Fibroblast of peridontal ligament (primary cell): ENCODE results near the gene PRKCE.
"Not testable (repeated sequence)": the region's sequence is repeated elsewhere in the genome, so short reads cannot be mapped to it uniquely, and the experiment has no call there.

Experiments
- DNase-seq: peaks from one replicate; pipeline ENCODE4 v3.0.0-alpha.2; 2010; ENCODE audit errors: extremely low read depth

The PRKCE gene

GRCh38 chr2:45836316-45836715 lies 184.8 kb downstream of the PRKCE start:
- DNase-seq: no peak

DNA sequence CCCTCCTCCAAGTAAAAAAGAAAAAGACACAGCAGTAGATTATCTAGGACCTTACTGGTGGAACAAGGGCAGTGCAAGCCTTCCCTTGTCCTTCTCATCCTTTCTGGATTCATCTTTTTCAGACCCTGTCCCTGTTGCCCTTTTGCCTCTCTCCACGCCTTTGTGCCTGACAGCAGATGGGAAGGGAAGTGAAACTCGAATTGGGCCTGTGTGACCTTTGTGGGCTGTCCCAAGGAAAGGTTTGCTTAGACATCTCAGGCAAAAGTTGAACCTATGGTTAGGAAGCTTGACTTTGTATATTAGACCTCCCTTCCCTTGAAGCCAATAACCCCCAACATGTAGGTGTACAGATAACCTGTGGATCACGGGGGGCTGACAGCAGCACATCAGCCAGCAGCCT lies 185.3 kb downstream of the PRKCE start:
- no peak for DNase-seq

DNA sequence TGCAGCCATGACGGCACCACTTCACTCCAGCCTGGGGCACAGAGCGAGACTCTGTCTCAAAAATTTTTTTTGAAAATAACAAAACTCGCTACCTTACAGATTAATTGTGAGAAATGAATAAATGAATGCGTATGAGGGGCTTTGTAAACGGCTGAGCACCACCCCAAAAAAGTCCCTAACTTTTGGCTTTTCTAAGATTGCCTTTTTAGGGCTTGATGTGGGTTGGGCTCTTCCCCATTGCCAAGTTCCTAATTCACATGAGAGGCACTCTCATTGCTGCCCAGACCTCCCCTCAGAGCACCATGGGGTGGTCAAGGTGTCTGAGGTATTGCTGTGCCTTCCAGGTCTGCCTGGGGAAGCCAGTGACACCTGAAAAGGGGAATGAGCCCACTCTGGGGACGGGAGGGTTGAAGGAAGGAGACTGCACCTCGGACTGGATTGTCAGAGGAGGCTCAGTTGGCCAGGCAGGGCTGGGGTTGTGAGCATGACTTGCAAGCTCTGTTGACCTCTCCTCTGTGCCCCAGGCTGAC lies 186.4 kb downstream of the PRKCE start:
- no peak for DNase-seq

DNA sequence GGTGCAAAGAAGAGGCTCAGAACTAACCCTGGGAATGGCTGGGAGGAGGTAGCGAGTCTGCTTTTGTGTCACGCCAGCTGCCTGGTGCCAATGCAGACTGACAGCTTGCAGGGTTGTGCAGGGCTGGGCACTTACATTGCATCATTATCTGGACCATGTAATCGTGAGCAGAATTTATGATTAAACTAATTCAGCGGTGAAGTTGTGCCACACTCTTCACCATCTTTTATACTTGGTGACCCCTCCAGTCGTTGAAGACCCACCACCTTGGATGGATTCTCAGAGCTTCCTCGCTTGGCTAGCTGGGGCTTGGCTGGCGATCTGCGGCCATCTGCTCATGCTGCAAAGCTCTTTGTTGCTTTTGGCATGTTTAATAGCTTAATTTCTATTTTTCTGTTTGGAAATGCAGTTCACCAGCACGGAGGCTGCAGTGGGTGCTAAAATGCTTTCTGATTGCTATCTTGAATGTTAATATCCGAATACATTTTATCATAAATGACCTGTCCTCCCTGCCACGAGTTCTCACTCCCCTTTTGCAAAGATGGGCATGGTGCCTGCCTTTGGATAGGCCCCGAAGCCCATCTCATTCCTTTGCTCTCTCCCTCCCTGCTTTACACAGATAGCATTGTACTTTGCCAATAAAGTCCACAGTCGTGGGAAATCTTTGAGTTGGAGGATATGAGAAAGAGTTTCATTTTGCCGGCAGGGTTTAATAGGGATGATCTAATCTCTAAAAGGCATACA lies 188.2 kb downstream of the PRKCE start:
- DNase-seq: peak; percentile 59

GRCh38 chr2:45840481-45840880 lies 189.0 kb downstream of the PRKCE start:
- no peak for DNase-seq

DNA sequence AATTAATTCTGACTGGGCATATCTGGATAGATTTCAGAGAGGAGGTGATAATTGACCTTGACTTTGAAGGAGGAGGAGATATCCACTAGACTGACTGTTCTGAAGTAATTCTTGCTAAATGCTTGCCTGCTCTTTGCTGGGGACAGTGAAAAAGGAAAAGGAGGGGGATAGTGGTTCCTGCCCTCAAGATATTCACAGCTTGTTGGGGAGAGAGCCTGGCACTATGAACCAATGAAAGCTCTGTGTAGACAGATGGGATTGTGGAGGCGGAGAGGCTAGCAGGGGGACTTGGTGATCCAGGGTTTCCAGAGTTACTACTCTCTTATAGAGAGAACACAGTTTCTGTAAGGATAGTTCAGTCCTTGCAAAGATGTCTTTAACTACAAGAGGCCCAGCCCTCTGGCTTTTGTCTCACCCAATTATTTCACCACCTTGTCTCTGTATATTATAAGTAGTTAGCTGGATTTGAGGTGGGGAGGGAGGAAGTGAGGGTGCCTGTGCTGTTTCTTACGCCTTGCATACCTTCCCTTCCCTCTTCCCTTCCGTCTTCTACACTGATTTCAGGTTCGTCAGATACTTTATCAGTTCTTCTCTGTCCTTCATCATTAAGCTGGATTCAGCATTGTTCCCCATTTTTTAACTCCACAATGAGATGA lies 190.4 kb downstream of the PRKCE start:
- DNase-seq: no peak

GRCh38 chr2:45843136-45843535 lies 191.7 kb downstream of the PRKCE start:
- DNase-seq: no peak

DNA sequence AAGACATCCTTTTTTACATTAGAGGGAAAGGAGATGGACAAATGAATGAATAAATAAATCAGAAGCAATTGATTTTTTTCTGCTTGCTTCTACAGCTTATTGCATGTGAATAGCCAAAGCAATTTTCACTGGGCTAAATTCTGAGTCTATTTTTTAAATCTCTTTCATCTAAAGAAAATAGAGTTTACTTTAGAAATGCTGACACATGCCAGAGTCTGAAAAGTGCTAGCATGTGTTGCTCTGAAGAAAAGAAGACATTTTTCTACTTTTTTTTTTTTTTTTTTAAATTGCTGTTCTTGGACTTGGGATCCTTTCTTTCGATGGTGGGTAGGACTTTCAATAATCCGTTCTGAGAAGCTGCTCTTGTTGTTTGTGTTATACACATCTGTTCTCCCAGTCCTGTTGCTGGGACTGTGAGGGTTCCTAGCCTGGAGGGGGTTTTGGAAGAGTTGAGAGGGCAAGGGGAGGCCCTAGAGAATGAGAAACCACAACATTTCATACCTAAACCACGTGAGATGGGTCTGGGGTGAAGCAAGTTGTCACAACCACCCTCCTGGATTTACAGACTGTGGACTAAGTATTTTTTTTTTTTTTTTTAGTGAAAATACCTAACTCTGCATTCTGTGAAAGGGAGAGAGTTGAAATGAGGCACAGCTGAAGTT lies 193.5 kb downstream of the PRKCE start:
- peak; percentile 46 for DNase-seq

GRCh38 chr2:45845566-45845965 lies 194.1 kb downstream of the PRKCE start:
- no peak for DNase-seq

GRCh38 chr2:45849491-45850283 lies 198.2 kb downstream of the PRKCE start:
- peak; percentile 90 for DNase-seq

GRCh38 chr2:45850558-45850957 lies 199.1 kb downstream of the PRKCE start:
- no peak for DNase-seq

DNA sequence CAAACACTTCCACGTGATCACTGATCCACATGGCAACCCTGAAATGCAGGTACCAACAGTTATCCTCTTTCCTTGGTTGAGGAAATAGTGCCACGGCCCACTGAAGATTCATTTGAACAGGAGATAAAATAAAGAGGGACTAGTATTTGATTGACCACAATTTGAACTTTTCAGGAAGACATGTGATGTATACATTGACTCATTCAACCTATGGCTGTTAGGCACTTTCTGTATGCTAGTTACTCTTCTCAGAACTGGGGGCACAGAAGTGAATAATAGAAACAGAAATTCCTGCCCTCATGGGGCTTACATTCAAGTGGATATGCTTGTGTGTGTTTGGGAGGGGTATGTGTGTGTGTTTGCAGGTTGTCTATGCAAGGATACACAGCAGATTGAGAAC lies 199.6 kb downstream of the PRKCE start:
- DNase-seq: no peak

DNA sequence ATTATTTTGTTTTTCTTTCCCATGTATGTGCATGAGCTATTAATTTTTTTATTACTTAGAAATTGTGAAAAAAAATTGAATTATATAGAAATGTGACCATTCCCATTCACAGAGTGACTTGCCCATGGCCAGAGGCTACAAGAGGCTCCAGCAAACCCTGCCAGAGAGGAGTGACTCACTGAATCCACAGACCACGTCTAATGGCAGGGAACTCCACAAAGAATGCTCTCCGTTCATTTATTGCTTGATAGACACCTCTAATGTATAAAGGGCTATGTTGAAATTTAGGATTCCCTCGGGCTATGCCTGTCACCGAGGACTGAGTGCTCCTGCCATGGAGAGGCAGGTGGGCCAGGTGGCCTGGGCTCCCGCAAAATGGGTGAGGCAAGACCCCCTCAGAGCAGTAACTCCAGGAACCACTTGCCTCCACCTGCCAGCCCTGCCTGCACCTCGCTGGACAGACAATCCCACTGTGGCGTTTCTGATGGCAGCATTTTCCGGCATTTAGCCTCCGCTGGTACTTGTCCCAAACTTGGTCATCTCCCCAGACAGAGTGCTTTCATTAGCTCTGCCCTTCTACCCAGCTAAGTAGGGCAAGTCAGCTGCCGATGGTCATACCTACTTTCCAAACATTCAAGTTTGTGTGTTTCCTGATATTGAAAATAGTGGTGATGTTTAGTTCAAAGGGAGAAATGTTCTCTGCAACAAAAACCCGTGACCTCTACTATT lies 200.3 kb downstream of the PRKCE start:
- peak; percentile 75 for DNase-seq

DNA sequence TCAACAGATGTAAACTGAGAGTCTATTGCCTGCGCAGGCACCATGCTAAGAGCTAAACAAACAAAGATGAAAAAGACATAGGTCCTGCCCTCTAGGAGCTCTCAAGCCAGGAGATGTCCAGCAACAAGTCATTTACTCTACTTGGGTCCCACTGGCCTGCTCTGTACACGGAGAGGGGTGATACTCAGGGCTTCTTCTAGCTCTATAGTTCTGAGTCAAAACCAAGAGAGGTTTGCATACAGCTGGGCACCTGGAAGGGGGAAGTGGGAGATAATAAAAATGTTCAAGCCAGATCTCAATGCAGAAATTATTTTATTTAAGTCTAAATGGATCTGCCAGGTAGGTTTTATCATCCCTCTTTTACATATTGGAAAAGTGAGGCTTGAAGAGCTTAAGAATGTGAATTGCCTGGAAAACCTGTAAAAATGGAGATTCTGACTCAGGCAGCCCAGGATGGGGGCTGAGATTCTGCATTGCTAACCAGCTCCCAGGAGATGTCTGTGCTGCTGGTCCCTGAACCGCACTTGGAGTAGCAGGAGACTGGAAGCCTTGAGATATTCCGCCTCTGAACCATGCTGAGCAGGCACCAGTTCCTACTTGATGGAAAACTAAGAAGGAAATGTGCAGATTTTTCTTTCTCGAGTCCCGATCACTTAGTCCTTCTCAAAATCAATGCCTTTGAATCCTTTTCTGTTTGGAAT lies 201.1 kb downstream of the PRKCE start:
- DNase-seq: no peak

DNA sequence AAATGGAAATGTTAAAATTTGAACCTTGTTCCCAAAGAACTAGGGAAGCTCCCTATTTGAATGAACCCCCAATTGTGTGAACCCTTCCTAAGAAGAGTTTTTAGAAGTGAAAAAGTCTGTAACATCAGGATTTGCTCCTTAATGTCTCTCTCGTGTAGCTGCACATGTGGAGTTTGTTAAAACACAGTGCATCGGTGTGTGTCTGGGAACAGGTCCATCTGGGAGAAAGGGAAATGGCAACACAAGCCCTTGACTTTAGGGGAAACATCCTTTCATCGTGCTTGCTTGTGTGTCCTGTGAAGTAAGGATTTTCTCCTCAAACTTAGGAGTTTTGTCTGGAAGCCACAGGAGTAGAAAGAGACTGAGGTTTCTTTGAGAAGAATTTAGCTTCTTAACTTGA lies 203.9 kb downstream of the PRKCE start:
- DNase-seq: peak; percentile 72

DNA sequence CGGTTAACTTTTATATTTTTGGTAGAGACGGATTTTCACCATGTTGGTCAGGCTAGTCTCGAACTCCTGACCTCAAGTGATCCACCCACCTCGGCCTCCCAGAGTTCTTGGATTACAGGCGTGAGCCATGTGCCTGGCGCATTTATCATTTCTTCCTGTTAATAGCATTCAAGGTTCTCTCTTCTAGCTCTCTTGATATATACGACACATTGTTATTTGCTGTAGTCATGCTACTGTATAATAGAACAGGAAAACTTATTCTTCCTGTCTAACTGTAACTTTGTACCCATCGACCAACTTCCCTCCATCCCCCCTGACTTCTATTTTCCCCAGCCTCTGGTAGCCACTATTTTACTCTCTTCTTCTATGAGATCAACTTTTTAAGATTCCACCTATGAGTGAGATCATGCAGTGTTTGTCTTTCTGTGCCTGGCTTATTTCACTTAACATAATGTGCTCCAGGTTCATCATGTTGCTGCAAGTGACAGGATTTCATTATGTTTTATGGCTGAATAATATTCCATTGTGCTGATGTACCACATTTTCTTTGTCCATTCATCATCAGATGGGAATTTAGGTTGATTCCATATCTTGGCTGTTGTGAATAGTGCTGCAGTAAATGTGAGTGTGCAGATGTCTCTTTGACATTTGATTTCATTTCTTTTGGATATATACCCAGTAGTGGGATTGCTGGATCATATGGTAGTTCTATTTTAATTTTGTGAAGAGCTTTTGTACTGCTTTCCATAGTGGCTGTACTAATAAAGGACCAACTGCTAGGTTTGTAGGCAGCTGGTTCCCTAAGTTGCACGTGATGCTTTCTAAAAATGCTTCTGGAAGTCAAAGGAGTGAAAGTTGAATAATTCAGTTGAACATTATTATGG lies 205.2 kb downstream of the PRKCE start:
- no peak for DNase-seq

GRCh38 chr2:45857275-45857609 lies 205.8 kb downstream of the PRKCE start:
- DNase-seq: no peak

DNA sequence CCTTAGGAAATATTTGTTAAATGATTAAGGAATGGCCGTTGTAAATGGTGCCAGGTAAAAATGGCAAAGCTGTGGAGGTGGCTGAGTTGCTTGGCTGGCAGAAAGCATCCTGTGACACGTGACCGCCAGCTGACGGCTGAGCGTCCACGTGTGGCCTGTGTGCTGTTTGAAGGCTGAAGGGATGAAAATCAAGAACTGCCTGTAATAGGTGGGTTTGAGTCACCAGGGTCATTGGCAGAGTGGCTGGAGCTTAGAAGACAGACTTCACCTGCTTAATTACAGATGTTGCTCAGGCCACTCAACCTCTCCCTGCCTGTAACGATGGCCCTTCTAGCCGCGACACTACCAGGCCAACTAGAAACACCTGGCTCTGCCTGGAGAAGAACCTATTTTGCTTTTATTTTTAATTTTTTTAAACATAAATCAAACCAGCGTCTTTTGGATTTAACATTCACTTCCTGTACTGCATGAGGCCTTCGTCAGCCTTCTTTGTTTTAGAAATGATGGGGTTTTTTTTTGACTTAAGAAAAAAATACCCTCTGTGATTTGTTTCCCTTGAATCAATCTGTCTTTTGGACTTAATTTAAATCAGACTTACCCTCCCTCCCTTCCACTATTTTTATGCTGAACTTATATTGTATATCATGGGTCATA lies 206.5 kb downstream of the PRKCE start:
- no peak for DNase-seq

DNA sequence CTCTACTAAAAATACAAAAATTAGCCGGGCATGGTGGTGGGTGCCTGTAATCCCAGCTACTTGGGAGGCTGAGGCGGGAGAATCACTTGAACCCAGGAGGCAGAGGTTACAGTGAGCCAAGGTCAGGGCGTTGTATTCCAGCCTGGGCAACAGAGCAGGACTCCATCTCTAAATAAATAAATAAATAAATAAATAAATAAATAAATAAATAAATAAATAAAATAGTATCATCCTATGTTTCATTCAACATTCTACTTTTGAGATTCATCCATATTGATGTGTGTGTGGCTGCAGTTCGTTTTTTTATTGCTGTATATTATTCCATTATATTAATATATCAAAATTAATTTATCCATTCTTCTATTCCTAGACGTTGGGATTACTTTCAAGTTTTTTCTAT lies 207.4 kb downstream of the PRKCE start:
- not testable (repeated sequence) for DNase-seq
